Fibroblast of skin of abdomen (primary cell): Measurements from ENCODE around the gene SLC8A1.

Source experiments
- DNase-seq: peaks from one replicate; pipeline ENCODE4 v3.0.0-alpha.2; 2013

The SLC8A1 gene

DNA sequence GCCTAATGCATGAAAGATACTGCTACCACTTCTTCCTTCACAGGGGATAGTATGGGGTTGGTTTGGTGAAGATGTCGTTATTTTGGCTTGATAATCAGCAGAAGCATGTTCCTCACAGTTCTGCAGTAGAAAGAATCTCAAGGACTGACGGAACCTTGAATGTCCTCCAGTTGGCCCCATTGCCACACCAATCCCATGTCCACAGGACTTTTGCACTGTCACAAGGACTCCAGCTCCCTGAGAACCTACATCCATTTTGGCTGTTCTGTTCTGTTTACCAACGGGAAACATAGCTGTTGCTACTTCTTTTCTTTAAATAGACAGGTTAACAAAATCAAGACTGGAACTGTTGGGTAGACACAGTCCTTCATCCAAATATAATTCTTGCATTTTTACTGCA, 270.0 kb downstream of the SLC8A1 start:
- DNase-seq = no peak

DNA sequence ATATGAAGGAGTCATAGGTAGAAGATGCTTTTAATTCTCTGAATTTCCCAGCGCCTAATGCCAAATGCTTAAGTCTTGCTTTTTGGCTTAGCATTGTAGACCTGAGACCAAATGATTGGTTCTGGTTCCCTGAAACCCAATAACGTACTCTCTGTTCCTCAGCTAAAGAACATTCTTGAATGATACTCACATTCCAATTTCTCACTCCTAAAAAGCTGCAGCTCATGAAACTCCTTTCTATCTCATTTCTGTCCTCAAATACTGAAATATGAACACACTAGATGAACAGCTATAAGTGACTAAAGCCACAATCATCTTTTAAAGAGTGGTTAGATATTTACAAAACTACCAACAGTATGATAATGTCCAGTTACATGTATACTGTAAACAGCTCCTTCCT, 272.1 kb downstream of the SLC8A1 start:
- no peak for DNase-seq

DNA sequence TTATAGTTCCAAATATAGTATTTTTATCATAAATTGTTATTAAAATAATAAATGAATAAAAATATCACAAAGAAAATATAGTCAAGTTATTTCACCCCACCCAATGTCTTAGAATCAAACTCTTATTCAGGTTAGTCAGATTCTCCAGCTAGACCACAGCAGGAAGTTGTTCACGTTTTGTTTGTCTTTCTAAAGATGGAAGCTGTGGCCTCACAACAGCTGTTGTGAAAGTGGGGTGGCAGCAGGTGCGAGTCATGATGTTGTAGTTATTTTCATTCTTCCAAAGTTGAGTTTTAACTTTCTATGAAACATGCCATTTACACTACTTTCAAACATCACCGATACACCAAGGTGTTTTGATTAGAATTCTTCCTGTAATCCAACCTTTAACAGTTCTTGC, 272.9 kb downstream of the SLC8A1 start:
- no peak for DNase-seq

DNA sequence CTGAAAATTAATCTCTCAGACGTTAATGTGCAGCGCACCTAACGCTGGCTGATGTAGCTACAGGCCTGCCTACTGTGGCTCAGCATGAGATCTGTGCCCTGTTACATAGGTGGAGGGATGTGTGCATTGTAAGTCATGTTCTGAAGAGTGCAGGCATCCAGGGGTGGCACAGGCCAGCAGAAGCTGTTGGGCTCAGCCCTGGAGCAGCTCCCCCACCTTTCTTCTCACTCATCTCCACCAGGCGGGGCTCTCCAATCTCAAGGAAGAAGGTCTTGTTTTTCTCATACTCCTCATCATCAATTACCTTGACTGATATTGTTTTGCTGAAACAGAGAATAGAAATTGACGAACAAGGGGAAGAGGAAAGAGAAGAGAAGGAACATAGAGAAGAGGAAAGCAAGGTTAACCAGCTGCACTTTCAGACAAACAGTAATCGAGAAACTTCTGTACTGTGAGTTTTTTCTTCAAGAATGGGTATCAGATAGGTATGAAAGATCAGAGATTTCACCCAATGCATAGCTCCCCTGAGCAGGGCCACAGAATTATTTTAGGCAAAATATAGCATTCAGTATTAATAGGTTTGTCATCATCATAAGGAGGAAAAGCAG, 273.6 kb downstream of the SLC8A1 start:
- no peak for DNase-seq

DNA sequence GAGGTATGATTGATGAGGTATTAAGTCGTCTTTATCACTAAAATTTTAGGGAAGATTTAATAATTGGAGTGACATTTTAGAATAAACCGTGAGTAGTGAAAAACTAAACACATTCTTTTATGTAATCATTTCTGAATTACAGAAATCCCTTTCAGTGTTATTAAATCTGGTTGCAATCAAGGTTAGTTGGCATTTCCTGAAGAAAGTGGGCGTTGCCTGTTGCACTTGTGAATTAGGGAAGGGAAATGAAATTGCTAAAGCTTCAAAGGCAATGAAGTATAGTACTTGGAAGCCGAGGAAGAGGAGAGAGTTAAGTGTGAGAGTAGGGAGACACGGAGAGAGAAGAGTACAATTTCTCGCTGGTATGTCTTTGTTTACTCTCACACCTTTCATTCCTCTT, 274.5 kb downstream of the SLC8A1 start:
- no peak for DNase-seq

DNA sequence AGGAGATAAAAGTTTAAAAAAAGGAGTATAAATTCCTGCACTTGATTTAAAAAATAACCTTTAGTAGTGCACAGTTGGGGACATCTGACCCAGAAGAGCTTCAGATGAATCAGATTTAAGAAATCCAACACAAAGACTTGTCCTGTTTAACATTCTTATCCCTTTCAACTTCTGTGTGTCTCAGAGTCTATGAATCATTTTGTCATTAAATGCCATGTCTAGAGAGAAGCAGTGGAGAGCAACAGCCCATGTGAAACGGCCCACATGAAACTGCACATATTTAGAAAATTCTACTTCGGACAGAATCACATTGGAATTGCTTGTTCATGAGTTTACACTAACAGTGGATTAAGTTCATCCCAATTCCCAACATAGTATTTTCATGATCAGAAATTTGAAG, 278.6 kb downstream of the SLC8A1 start:
- peak; percentile 49 for DNase-seq

DNA sequence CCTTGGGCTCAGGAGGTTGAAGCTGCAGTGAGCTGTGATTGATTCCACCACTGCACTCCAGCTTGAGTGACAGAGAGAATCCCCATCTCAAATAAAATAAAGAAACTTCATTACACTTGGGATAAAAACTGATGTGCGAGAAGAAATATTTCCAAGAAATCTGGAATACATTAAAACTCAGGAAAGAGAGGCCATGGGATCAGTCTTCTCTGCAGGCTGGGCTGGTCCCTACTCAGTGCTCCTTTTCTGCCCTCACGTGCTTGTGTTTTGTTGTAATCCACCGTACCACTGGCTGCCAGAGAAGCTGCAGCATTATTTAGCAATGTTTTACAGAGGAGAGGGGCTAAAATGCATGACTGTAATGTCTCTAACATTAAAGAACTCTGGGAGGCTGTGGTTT, 282.0 kb downstream of the SLC8A1 start:
- DNase-seq = no peak

DNA sequence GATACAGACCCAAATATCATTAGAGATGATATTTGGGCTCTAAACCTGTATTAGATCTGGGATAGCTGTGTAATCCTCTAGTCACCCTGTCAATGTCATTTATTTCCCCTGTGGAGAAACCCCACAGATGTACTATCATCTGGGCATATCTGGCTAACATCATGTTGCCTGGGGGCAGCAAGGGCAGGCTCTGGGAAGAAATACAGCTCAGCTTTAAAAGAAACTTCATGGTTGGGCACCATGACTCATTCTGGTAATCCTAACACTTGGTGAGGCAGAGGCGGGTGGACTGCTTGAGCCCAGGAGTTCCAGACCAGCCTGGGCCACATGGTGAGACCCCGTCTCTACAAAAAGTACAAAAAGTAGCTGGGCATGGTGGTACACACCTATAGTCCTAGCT, 282.5 kb downstream of the SLC8A1 start:
- no peak for DNase-seq

DNA sequence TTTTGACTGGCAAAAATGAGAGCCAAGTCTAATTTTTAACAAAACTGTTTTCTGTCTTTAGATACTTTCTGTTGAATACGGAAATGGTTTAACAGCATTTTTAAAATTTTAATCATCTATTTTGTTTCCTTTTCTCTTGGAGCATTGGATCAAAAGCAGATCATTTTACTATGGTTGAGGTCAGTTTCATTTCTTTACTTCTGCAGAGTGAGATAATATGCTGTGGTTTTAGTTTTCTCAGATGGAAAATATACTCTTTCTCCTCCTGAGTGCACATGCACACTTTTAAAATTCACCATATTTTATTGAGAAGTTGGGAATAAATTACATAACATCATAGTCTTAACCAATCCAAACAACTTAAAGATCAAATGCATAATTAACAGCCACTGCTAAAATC, 283.3 kb downstream of the SLC8A1 start:
- no peak for DNase-seq

DNA sequence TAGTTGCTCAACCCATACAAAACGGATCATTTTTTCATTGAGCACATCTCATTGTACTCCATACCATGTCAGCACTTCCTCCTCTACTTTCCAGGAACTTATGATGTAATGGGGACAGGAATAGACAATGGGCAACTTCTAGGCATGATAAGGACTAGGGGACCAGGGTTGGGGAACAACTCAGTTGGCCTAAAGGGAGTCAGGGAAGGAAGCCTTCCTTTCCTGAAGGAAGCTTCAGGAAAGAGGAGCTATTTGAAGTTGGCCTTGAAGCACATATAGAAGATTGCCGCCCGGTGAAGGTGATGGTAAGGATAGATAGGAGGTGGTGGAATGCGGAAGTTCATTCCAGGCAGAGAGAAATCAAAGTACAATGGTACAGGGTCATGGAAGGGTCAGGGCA, 283.9 kb downstream of the SLC8A1 start:
- DNase-seq = no peak

DNA sequence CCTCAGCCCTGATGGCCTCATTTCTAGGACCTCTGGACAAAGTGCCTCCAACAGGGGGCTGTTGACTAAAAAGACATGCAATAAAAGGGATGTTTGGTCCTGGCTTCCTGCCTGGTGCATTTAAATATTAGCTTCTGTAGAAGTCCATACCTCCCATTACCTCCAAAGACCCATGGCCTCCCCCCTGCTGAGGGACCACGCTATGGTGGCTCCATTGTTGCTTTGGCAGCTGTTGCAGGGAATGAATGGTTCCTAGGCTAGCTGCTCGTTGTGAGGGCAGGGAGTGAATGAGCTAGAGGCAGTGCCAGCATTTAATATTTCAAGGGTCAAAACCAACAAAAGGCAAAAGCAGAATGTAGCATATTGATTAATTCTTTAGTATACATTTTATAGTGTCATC, 285.9 kb downstream of the SLC8A1 start:
- no peak for DNase-seq

DNA sequence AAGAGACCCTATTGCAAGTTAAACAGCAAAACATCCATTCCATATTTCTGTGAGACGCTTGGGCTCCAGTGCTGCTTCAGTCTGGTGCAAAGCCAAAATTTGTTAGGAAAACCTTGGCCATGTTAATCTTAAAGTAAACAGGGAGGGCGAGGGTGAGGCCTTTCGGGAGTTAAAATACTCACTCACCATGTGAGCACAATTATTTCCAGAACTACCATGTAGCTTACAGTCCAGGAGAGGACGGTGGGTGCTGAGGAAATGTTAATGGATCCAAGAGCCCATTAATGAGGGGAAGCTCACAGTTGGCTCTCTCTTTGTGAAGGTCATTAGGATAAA, 286.4 kb downstream of the SLC8A1 start:
- no peak for DNase-seq

DNA sequence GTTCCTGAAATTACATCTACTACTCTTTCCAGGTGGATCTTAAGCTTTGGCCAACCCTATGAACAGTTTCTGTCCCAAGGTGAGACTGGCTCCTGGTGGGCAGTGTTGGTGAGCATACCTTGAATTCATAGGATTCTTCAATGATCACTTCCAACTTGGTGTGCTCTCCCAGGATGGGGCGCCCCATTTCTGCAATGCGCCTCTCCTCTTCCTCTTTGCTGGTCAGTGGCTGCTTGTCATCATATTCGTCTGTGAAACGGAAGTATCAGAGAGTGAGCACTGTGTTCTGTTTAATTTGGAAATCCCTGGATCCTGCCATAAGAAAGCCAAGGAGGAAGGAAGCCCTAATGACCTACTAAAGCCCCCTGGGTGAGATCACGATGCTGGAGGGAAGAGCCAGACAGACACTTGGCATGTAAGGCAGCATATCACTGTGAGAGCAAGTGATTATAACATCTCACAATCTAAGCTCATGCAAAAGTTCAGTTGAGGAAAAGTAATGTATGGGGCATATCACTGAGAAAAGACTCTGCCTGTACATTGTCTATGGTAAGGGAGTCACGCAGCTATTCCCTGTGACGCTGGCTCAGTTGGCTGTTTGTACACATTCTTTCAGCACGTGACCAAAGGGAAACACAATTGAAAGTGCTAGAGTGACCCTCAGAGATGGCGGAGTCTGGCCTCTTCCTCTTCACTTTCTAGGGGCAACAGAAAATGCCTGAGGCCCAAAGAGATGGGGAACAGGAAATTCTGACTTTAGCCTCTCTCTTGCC, 287.0 kb downstream of the SLC8A1 start:
- no peak for DNase-seq

DNA sequence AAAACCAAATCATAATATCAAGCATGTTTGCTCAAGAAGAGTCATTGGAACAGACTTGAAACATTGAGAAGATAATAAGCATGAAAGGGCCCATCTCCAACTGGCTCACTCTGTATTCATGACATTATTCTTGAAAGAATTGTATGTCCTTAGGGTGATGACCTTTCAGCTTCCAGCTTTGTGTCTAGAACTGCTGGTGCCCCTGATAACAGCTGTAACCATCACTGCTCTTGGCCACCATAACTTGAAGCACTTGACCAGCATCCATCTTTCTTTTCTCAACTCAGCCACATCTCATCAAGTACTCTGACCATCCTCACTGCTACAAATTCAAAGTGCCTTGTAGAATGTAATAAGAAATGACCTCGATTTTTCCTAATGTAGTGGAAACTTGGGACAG, 289.9 kb downstream of the SLC8A1 start:
- no peak for DNase-seq

DNA sequence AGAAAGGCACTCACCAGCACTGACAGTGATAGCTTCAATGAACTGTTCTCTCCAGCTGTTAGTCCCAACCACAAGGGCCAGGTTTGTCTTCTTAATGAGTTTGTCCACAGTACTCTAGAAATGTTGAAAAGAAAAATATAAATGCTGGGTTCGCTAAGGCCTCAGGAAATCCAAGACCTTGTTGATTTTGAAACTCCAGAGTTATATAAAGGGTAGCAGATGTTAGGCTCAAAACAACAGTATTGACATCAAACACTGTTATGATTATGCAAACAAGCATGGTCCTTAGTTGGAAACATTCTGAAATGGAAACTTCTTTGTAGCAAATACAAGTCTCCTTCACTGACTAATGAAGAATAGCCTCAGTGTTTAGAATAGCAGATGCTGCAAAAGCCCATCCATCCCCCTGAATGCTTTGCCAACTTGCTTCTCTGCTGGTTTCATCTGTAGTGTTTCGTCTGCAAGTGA, 291.1 kb downstream of the SLC8A1 start:
- no peak for DNase-seq

DNA sequence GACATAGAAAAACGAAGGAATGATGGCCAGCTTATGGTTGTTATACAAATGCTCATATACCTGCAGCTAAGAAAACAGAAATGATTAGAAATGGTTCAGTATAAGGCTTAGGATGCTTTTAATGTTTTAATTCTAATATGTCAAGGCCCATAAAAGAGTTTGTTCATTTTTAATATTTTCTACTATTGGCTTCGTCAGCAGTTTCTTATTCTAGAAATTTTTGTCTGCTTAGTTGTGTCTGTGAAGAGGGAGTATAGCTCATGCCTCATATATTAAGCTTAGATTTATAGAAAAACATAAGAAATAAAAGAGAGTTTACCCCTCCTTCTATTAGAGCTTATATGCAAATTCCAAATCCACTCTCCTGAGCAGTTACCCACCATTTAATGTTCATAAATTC, 292.6 kb downstream of the SLC8A1 start:
- no peak for DNase-seq

DNA sequence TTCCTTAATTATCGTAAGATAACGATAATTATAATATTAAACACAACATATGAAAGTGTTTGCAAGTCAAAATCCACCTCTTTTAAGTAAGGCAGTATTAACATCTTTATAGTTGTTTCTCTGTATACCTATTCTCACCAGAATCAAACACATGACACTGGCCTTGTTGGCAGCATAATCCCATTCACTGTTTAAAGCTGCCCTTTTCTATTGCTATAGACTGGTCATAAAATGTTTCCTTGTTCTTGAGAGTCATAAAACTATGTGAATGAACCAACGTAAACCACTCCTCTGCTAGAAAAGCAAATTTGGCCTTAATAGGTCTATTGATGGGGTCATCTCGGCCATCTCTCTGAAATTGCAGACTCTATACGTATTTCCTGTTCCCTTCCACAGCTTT, 293.1 kb downstream of the SLC8A1 start:
- no peak for DNase-seq

DNA sequence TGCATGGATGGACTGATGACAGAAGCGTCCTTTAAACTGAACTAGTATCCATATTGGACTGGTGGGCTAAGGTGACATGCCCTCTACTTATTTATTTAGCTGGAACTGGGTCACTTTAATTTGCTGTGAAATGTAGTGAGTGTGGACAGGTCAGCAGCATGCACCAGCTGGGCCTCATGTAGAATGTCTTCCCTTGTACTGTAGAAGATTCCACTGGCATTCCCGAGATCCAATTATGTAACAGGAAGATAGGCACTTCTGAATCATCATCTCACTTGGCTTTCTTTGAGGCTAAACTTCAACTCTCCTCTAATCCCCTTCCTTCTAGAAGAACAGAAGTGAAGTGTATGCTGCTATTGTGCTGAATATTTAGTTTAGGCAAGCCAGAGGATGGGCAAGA, 296.2 kb downstream of the SLC8A1 start:
- DNase-seq = no peak

DNA sequence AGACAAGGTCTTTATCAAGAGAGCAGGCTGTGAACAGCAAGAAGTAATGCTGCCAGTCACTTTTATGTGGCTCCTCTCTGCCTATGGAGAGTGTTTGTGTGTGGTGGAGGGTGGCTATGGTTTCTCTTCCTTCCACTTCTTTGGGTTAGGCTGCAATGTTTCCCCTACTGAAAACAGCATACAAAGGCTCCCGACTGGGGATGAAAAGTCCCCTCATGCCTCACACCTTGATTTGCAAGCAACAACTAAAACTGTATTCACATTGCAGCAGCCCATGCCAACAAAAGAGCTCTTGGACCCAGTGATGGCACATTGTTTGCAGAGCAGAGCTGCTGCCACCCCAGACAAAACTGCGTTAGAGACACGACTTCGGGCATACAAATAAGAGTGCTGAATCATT, 301.6 kb downstream of the SLC8A1 start:
- no peak for DNase-seq

DNA sequence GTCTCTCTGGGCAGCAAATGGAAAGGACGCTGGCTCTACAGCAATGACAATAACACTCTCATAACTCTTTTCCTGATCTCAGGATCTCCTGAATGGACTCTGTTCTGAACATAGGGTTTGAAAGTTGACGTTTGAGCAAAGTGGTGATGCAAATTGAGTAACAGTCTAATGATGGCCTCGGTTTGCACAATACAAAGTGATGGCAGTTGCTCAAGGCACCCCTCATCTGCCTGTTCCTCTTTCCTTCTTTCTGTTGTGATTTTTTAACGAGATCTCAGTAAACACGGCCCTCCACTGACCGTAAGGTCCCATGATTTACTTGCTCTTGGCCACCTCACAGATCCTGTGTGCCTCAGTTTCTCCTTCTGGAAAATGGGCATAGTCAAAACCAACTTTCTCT, 303.6 kb downstream of the SLC8A1 start:
- DNase-seq = no peak

DNA sequence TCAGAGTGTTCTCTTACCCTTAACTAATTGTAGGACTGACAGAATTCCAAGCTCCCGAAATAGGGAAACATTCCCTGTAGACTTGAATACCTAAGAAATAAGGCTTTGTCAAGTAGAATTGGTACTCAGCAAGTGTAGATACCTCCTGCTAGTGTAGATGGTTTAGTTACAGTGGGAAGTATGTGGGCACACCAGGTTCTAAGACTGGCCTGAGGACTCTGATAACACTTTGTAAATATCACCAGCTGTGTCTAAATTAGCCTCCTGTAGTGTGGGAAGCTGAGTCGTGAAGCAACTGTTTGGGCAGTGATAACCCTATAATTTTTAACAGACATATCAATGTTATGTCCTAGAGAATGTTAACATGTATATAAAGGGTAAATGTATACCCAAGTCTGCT, 304.5 kb downstream of the SLC8A1 start:
- no peak for DNase-seq

DNA sequence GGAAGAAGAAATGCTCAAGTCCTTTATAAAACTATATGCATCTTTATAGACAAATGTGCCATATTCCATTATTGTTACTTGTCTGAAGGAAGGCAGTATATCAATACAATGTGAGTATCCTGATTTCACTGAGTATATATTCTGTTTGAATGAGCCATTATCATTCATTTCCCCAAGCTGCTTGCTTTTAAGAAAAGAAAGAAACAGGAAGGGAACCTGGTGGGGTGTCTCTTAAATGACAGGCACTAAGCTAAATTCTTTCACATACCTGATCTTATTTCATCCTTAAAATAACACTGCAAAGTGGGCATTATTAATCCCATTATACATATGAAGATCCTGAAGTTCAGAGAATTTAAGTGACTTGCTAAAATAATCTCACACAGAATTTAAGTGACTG, 307.9 kb downstream of the SLC8A1 start:
- no peak for DNase-seq

DNA sequence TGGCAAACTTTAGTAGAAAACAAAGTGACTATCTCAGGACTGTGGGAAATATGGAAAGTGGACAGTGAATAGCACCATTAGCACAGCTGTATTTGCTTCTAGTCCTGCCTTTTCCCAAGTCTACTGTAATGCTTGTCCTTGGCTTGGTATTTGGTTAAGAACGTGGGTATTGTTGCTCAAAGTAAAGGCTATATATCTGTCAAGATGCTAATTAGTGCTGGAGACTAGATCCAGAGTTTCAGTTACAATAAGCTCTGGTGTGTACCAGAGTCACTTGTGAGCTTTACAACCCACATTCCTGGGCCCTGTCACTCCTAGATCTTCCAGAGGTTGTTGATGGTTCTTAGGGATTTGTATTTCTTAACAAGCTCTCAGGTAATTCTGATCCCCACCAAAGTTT, 313.6 kb downstream of the SLC8A1 start:
- DNase-seq = no peak

DNA sequence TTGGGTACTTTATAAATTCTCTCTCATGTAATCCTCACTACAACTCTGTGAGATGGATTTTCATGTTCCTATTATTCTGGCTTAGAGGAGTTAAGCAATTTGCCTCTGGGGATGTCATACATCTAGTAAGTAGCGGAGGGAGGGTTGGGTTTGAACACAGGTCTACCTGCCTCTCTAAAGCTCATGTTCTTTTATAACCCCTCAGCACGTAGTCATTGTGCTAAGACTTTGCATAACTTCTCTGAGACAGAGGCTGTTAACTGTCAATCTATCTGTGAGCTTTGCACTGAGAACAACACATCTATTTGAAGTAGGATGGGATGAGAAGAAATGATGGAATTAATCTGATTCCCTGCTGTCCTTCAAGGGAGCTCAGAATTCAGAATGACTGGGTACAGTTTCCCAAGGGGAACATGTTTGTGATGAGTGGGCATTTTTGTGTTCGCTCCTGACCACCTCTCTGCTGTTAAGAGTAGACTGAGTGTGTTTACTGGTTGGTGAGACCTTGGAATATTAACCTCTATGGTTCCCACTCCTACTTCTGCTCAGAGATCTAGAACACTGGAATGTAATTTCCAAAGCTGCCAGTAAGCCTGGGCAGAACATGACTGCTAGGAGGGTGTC, 320.7 kb downstream of the SLC8A1 start:
- no peak for DNase-seq
